Body of pancreas (tissue), 4 donors: ENCODE results near the gene SIM1.

ENCODE experiments used
- POLR2A ChIP-seq, 3 donors: fragments of 450-650 bp; IDR thresholded peaks; one replicate each; pipeline ENCODE4 v1.6.1; 2016; ENCODE audit warnings: antibody characterized with exemption in 3 of 3, mild to moderate bottlenecking in 2 of 3
- TF ChIP-seq, protein P1 (sequence below), 7 experiments: fragments of 450-650 bp in 4 of 7; fragments of 200-600 bp in 3 of 7; sonication (generic) in 3 of 7; IDR thresholded peaks; one replicate each; pipeline ENCODE4 v1.5.1; 2016 to 2019; ENCODE audit warnings: antibody characterized with exemption in 7 of 7

DNA sequence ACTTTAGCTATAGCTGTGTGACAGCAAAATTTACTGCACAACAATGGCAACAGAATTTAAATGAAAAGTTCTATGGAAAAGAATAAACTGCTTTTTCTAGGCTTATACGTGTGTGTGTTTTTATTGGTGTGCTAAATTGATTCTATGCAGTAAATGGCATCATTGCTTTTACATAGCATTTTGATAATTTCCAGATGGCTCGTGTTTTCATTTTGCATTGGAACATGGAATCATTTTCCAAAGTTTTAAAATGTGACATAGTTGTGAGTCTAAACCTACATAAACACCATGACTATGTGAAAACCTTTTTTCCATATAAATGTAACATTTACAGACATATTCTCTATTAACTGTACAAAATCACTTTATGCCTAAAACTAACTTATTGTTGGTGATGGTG lies 127.8 kb downstream of the SIM1 start:
- TF ChIP-seq, protein P1, sequence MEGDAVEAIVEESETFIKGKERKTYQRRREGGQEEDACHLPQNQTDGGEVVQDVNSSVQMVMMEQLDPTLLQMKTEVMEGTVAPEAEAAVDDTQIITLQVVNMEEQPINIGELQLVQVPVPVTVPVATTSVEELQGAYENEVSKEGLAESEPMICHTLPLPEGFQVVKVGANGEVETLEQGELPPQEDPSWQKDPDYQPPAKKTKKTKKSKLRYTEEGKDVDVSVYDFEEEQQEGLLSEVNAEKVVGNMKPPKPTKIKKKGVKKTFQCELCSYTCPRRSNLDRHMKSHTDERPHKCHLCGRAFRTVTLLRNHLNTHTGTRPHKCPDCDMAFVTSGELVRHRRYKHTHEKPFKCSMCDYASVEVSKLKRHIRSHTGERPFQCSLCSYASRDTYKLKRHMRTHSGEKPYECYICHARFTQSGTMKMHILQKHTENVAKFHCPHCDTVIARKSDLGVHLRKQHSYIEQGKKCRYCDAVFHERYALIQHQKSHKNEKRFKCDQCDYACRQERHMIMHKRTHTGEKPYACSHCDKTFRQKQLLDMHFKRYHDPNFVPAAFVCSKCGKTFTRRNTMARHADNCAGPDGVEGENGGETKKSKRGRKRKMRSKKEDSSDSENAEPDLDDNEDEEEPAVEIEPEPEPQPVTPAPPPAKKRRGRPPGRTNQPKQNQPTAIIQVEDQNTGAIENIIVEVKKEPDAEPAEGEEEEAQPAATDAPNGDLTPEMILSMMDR (IDR thresholded peaks at IDR 0.05): no peak
- TF ChIP-seq POLR2A (IDR thresholded peaks at IDR 0.05): no peak
